Vagina (tissue), 2 donors: ENCODE measurements around the gene OR6C6.

Source experiments
- CTCF ChIP-seq, 3 experiments: fragments of 450-650 bp in 2 of 3; fragments of 200-600 bp in 1 of 3; sonication (generic) in 1 of 3; IDR thresholded peaks; one replicate each; pipeline ENCODE4 v1.5.1; 2017 to 2019; ENCODE audit warnings: antibody characterized with exemption in 3 of 3, mild to moderate bottlenecking in 2 of 3, moderate library complexity in 2 of 3
- POLR2AphosphoS5 ChIP-seq, 2 donors: sonication (generic); formaldehyde crosslinking; IDR thresholded peaks; one replicate each; pipeline ENCODE4 v1.9.0; 2017; ENCODE audit warnings: antibody characterized with exemption in 2 of 2, mild to moderate bottlenecking in 2 of 2, low read depth in 1 of 2; ENCODE audit not compliant: insufficient read depth in 1 of 2

- TF ChIP-seq CTCF (IDR thresholded peaks at IDR 0.05) (no peak), POLR2AphosphoS5 (IDR thresholded peaks at IDR 0.05; ENCODE audit: insufficient read depth in 1 of 2, low read depth in 1 of 2) (no peak)
Measured at GRCh38 chr12:55246159-55246558, 50.2 kb downstream of the OR6C6 start.
